CD4-positive, CD25-positive, alpha-beta regulatory T cell (primary cell): Measurements from ENCODE around the gene PHEX. TPM values are rescaled to one million over a fixed set of nuclear protein-coding genes. Genes with fewer than 3 reads are reported as not detected.

Experiments used
- ATAC-seq, 2 donors: fragments of 150-1000 bp; cut with Tn5 transposase; one replicate each; pipeline ENCODE4 v1.10.0; 2021; ENCODE audit warnings: low read depth in 2 of 2, moderate number of reproducible peaks in 2 of 2, moderate library complexity in 1 of 2
- DNase-seq, 3 donors: peaks; one replicate each; pipeline versions ENCODE4 v3.0.0 to v3.0.0-alpha.2; 2012 to 2022; ENCODE audit warnings: mixed read lengths in 1 of 3
- H3K27ac ChIP-seq: one replicate; pipeline ENCODE4 v1.7.0; 2013; ENCODE audit warnings: mild to moderate bottlenecking, low read length; ENCODE audit not compliant: insufficient read depth, poor library complexity, severe bottlenecking
- H3K27me3 ChIP-seq: one replicate; pipeline ENCODE4 v1.7.0; 2013; ENCODE audit warnings: low read length; ENCODE audit not compliant: control insufficient read depth, insufficient read depth
- H3K36me3 ChIP-seq: one replicate; pipeline ENCODE4 v1.7.0; 2013; ENCODE audit warnings: mild to moderate bottlenecking, low read length, moderate library complexity; ENCODE audit not compliant: control insufficient read depth, insufficient read depth
- H3K4me1 ChIP-seq: 2 replicates; pipeline ENCODE4 v1.7.0; 2013; ENCODE audit warnings: mild to moderate bottlenecking, low read length; ENCODE audit not compliant: insufficient read depth, control insufficient read depth, poor library complexity, severe bottlenecking
- H3K4me3 ChIP-seq: one replicate; pipeline ENCODE4 v1.7.0; 2013; ENCODE audit warnings: low read depth, mild to moderate bottlenecking, low read length, moderate library complexity
- H3K9me3 ChIP-seq, 2 experiments: 1 replicate in 1 of 2; 2 replicates in 1 of 2; pipeline ENCODE4 v1.7.0; 2013; ENCODE audit warnings: low read length in 2 of 2, mild to moderate bottlenecking in 1 of 2, moderate library complexity in 1 of 2; ENCODE audit not compliant: control insufficient read depth in 2 of 2
- H3K27ac Mint-ChIP-seq, 3 donors: one replicate each; pipeline ENCODE4 v1.8.0; 2020 to 2022; ENCODE audit warnings: mild to moderate bottlenecking in 3 of 3, mixed read lengths in 3 of 3, moderate library complexity in 2 of 3
- H3K27me3 Mint-ChIP-seq: one replicate; pipeline ENCODE4 v1.8.0; 2022; ENCODE audit warnings: mild to moderate bottlenecking, mixed read lengths
- H3K36me3 Mint-ChIP-seq: one replicate; pipeline ENCODE4 v1.8.0; 2020; ENCODE audit warnings: mixed read lengths
- H3K4me1 Mint-ChIP-seq, 4 donors: one replicate each; pipeline ENCODE4 v1.8.0; 2020 to 2022; ENCODE audit warnings: mixed read lengths in 4 of 4, mild to moderate bottlenecking in 1 of 4
- H3K4me3 Mint-ChIP-seq, 4 donors: one replicate each; pipeline ENCODE4 v1.8.0; 2020 to 2022; ENCODE audit warnings: mild to moderate bottlenecking in 4 of 4, mixed read lengths in 4 of 4, moderate library complexity in 3 of 4
- H3K9me3 Mint-ChIP-seq, 7 donors: one replicate each; pipeline ENCODE4 v1.8.0; 2020 to 2022; ENCODE audit warnings: mixed read lengths in 7 of 7, mild to moderate bottlenecking in 3 of 7, moderate library complexity in 2 of 7
- polyA plus RNA-seq, 4 donors: library from polyadenylated mRNA; unstranded; fragments of 300-500 nt; fragmentation: Illumina TruSeq; gene quantifications; one replicate each; pipeline ENCODE4 v1.2.3, GENCODE V29; 2021
- total RNA-seq: library from RNA; stranded (reverse); gene quantifications from one replicate; pipeline ENCODE4 v1.2.3, GENCODE V29; 2022

PHEX gene
- total and polyA plus RNA-seq, 5 donors from 2014 or later = 0.10 to 1.0 (median 0.46) TPM; not detected in 1

- Mint-ChIP-seq H3K9me3 (no peaks in the 10 kb centered on the region), H3K27me3 (no peaks in the 10 kb centered on the region), H3K4me3 (no peak overlapping the region), H3K4me1 (no peaks in the 10 kb centered on the region), H3K27ac (no peak overlapping the region), H3K36me3 (no peaks in the 10 kb centered on the region)
- ATAC-seq = no peak
- Histone ChIP-seq H3K4me3 (no peak overlapping the region), H3K9me3 (no peaks in the 10 kb centered on the region), H3K27ac (no peak overlapping the region), H3K27me3 (no peaks in the 10 kb centered on the region), H3K36me3 (no peaks in the 10 kb centered on the region), H3K4me1 (no peaks in the 10 kb centered on the region)
- DNase-seq = no peak
These were observed 55.0 kb downstream of the PHEX start for GRCh38 chrX:22087011-22087557.

- Mint-ChIP-seq H3K36me3 (no peaks in the 10 kb centered on the region), H3K9me3 (no peaks in the 10 kb centered on the region), H3K27me3 (no peaks in the 10 kb centered on the region), H3K27ac (no peak overlapping the region), H3K4me1 (no peaks in the 10 kb centered on the region), H3K4me3 (peak overlapping the region in 1 of 4 donors; percentile 74)
- ATAC-seq (no peak), DNase-seq (no peak)
- Histone ChIP-seq H3K4me1 (no peaks in the 10 kb centered on the region), H3K36me3 (no peaks in the 10 kb centered on the region), H3K27ac (no peak overlapping the region), H3K4me3 (no peak overlapping the region), H3K9me3 (no peaks in the 10 kb centered on the region), H3K27me3 (no peaks in the 10 kb centered on the region)
These were observed 56.2 kb downstream of the PHEX start for GRCh38 chrX:22088326-22088725.

- no peaks in the 10 kb centered on the region for H3K36me3 ChIP-seq
- no peak for DNase-seq
- no peak overlapping the region for H3K27ac Mint-ChIP-seq
- no peak for ATAC-seq
- H3K27me3 Mint-ChIP-seq = no peaks in the 10 kb centered on the region
- no peaks in the 10 kb centered on the region for H3K4me1 ChIP-seq
- H3K4me1 Mint-ChIP-seq = no peaks in the 10 kb centered on the region
- H3K4me3 ChIP-seq = no peak overlapping the region
- H3K27ac ChIP-seq = no peak overlapping the region
- H3K9me3 Mint-ChIP-seq = no peaks in the 10 kb centered on the region
- H3K9me3 ChIP-seq = no peaks in the 10 kb centered on the region
- H3K27me3 ChIP-seq = no peaks in the 10 kb centered on the region
- no peak overlapping the region for H3K4me3 Mint-ChIP-seq
- H3K36me3 Mint-ChIP-seq = no peaks in the 10 kb centered on the region
These were observed 58.1 kb downstream of the PHEX start for GRCh38 chrX:22090181-22090580.

GRCh38 chrX:22093550-22093949 is 61.4 kb downstream of the PHEX start:
- no peaks in the 10 kb centered on the region for H3K9me3 ChIP-seq
- Mint-ChIP-seq H3K36me3 (no peaks in the 10 kb centered on the region), H3K4me1 (no peaks in the 10 kb centered on the region), H3K4me3 (no peak overlapping the region), H3K27me3 (no peaks in the 10 kb centered on the region), H3K9me3 (no peaks in the 10 kb centered on the region), H3K27ac (no peak overlapping the region)
- H3K27ac ChIP-seq = no peak overlapping the region
- H3K36me3 ChIP-seq = no peaks in the 10 kb centered on the region
- ATAC-seq (no peak), DNase-seq (no peak)
- no peaks in the 10 kb centered on the region for H3K27me3 ChIP-seq
- no peak overlapping the region for H3K4me3 ChIP-seq
- H3K4me1 ChIP-seq = no peaks in the 10 kb centered on the region

DNA sequence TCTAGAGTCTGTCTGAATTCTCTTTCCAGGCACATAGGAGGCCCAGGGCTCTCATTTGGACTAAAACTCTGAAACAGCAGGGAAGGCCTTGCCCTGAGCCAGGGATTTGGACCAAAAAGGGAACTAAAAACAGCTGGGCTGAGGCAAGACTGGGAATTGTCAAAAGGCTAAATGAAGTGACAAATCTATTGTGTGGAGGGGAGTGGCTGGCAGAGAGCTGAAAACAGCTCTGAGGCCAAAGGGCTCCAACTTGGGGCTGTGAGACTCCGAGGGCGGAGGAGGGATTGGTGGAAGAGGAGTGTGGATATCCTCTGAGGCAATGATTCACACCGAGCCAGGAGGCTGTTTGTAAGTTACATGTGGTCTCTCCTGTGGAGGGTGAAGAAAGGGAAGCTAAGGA is 63.2 kb downstream of the PHEX start:
- Histone ChIP-seq H3K4me1 (no peaks in the 10 kb centered on the region), H3K9me3 (no peaks in the 10 kb centered on the region), H3K27ac (no peak overlapping the region), H3K36me3 (no peaks in the 10 kb centered on the region), H3K4me3 (no peak overlapping the region), H3K27me3 (no peaks in the 10 kb centered on the region)
- Mint-ChIP-seq H3K9me3 (no peaks in the 10 kb centered on the region), H3K27me3 (no peaks in the 10 kb centered on the region), H3K36me3 (no peaks in the 10 kb centered on the region), H3K4me1 (no peaks in the 10 kb centered on the region), H3K27ac (no peak overlapping the region), H3K4me3 (no peak overlapping the region)
- ATAC-seq (no peak), DNase-seq (no peak)

- no peaks in the 10 kb centered on the region for H3K9me3 Mint-ChIP-seq
- no peaks in the 10 kb centered on the region for H3K36me3 ChIP-seq
- no peak overlapping the region for H3K27ac Mint-ChIP-seq
- H3K4me1 Mint-ChIP-seq = no peaks in the 10 kb centered on the region
- H3K4me1 ChIP-seq = no peaks in the 10 kb centered on the region
- H3K4me3 Mint-ChIP-seq = no peak overlapping the region
- H3K4me3 ChIP-seq = no peak overlapping the region
- no peaks in the 10 kb centered on the region for H3K27me3 Mint-ChIP-seq
- no peaks in the 10 kb centered on the region for H3K27me3 ChIP-seq
- H3K9me3 ChIP-seq = no peaks in the 10 kb centered on the region
- no peaks in the 10 kb centered on the region for H3K36me3 Mint-ChIP-seq
- H3K27ac ChIP-seq = no peak overlapping the region
- no peak for ATAC-seq
- DNase-seq = no peak
These were observed 63.7 kb downstream of the PHEX start for GRCh38 chrX:22095856-22096255.

GRCh38 chrX:22097012-22097694 is 65.0 kb downstream of the PHEX start:
- H3K4me3 ChIP-seq = no peak overlapping the region
- no peaks in the 10 kb centered on the region for H3K27me3 ChIP-seq
- DNase-seq (no peak), ATAC-seq (no peak)
- no peaks in the 10 kb centered on the region for H3K36me3 ChIP-seq
- H3K27ac ChIP-seq = no peak overlapping the region
- Mint-ChIP-seq H3K27ac (no peak overlapping the region), H3K4me3 (no peak overlapping the region), H3K36me3 (no peaks in the 10 kb centered on the region), H3K27me3 (no peaks in the 10 kb centered on the region), H3K9me3 (no peaks in the 10 kb centered on the region), H3K4me1 (no peaks in the 10 kb centered on the region)
- H3K9me3 ChIP-seq = no peaks in the 10 kb centered on the region
- no peaks in the 10 kb centered on the region for H3K4me1 ChIP-seq

DNA sequence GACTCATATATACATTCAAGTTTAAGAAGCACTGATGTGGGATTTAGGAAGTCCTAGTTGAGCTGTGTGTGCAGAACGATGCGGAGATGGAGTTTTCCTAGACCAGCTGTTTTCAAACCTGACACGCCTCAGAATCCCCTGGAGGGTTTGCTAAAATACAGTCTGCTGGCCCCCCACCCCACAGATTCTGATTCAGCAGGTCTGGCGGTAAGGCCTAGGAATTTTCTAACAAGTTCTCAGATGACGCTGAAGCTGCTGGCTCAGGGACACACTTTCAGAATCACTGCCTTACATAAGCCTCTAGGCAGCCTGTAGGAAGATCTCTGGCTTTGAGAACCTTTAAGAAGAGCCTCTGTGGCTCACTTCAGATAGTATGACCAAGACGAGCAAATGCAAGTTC is 73.1 kb downstream of the PHEX start:
- DNase-seq (no peak), ATAC-seq (no peak)
- Mint-ChIP-seq H3K36me3 (no peaks in the 10 kb centered on the region), H3K4me3 (no peak overlapping the region), H3K4me1 (no peaks in the 10 kb centered on the region), H3K9me3 (no peaks in the 10 kb centered on the region), H3K27ac (no peak overlapping the region), H3K27me3 (no peaks in the 10 kb centered on the region)
- H3K9me3 ChIP-seq = no peaks in the 10 kb centered on the region
- H3K27me3 ChIP-seq = no peaks in the 10 kb centered on the region
- H3K4me3 ChIP-seq = no peak overlapping the region
- H3K4me1 ChIP-seq = no peaks in the 10 kb centered on the region
- H3K36me3 ChIP-seq = no peaks in the 10 kb centered on the region
- no peak overlapping the region for H3K27ac ChIP-seq
